CD4-positive, alpha-beta T cell (primary cell): ENCODE results near the gene IL18RAP. TPM values are rescaled to one million over a fixed set of nuclear protein-coding genes. Genes with fewer than 3 reads are reported as not detected.

Source experiments
- ATAC-seq: fragments of 200-7000 bp; cut with Tn5 transposase; one replicate; pipeline ENCODE4 v1.10.0; 2022; ENCODE audit warnings: mild to moderate bottlenecking; ENCODE audit not compliant: poor library complexity
- CTCF ChIA-PET: fragments of 350-600 bp; sonication (Branson Sonifier 250); formaldehyde crosslinking; loops from one replicate; lab custom pipeline; 2021; ENCODE audit warnings: antibody characterized with exemption, inconsistent platforms; lab: Charles Lee
- POLR2A ChIA-PET: fragments of 350-600 bp; sonication (Branson Sonifier 250); formaldehyde crosslinking; loops from one replicate; lab custom pipeline; 2021; ENCODE audit warnings: antibody characterized with exemption, inconsistent platforms; lab: Charles Lee
- DNase-seq, 14 experiments: peaks; one replicate each; pipeline ENCODE4 v3.0.0-alpha.2; 2013 to 2020; ENCODE audit warnings: mixed read lengths in 2 of 14
- H3K27ac ChIP-seq, 2 donors: one replicate each; pipeline versions ENCODE4 v1.5.1 to v1.7.0; 2013; ENCODE audit warnings: low read length in 2 of 2, low read depth in 1 of 2, mild to moderate bottlenecking in 1 of 2
- H3K27me3 ChIP-seq, 2 experiments: 1 replicate in 1 of 2; 2 replicates in 1 of 2; pipeline versions ENCODE4 v1.6.1 to v1.7.0; 2013; ENCODE audit warnings: low read length in 2 of 2, control low read depth in 1 of 2, mild to moderate bottlenecking in 1 of 2, moderate library complexity in 1 of 2; ENCODE audit not compliant: insufficient read depth in 2 of 2, control insufficient read depth in 1 of 2
- H3K36me3 ChIP-seq: one replicate; pipeline ENCODE4 v1.6.1; 2013; ENCODE audit warnings: low read length, control low read depth; ENCODE audit not compliant: insufficient read depth
- H3K4me1 ChIP-seq: one replicate; pipeline ENCODE4 v1.6.1; 2013; ENCODE audit warnings: low read length, control low read depth; ENCODE audit not compliant: insufficient read depth
- H3K4me3 ChIP-seq: one replicate; pipeline ENCODE4 v1.5.1; 2013; ENCODE audit warnings: mild to moderate bottlenecking, low read length, moderate library complexity
- H3K9me3 ChIP-seq, 2 experiments: 1 replicate in 1 of 2; 2 replicates in 1 of 2; pipeline versions ENCODE4 v1.6.1 to v1.7.0; 2013; ENCODE audit warnings: low read length in 2 of 2, mild to moderate bottlenecking in 2 of 2, control low read depth in 1 of 2, moderate library complexity in 1 of 2; ENCODE audit not compliant: control insufficient read depth in 1 of 2, insufficient read depth in 1 of 2
- H3K27ac Mint-ChIP-seq: one replicate; pipeline ENCODE4 v1.8.0; 2020; ENCODE audit warnings: mixed read lengths
- H3K27me3 Mint-ChIP-seq: one replicate; pipeline ENCODE4 v1.8.0; 2021; ENCODE audit warnings: mixed read lengths
- H3K36me3 Mint-ChIP-seq: one replicate; pipeline ENCODE4 v1.8.0; 2021; ENCODE audit warnings: low read depth, mixed read lengths
- H3K4me1 Mint-ChIP-seq: one replicate; pipeline ENCODE4 v1.8.0; 2021; ENCODE audit warnings: low read depth, mixed read lengths
- H3K4me3 Mint-ChIP-seq: one replicate; pipeline ENCODE4 v1.8.0; 2020; ENCODE audit warnings: mild to moderate bottlenecking, mixed read lengths
- H3K9me3 Mint-ChIP-seq: one replicate; pipeline ENCODE4 v1.8.0; 2020; ENCODE audit warnings: mixed read lengths
- intact Hi-C, 2 experiments: fragments of 100-400 bp; cut with DNase I in 1 of 2; cut with micrococcal nuclease in 1 of 2; formaldehyde crosslinking; loops; one replicate each; pipeline versions ENCODE4 v1.15.1 to v1.9.0; 2023 to 2025; cut with DNase I, micrococcal nuclease
- total RNA-seq, 174 experiments: library from RNA in 2 of 174; stranded (reverse) in 2 of 174; gene quantifications; one replicate each; pipeline ENCODE4 v1.2.3 and lab custom pipeline; 2021 to 2026
- TF ChIP-seq, protein P1 (sequence below): fragments of 200-600 bp; IDR thresholded peaks from one replicate; pipeline ENCODE4 v1.8.0; 2022; ENCODE audit warnings: antibody characterized with exemption, mild to moderate bottlenecking

The IL18RAP gene
- total RNA-seq, 2 experiments from 2014 or later = 2.3 to 2.6 TPM

- H3K27ac Mint-ChIP-seq = no peak overlapping the region
- intact Hi-C loops = loop anchor here in 1 of 2 experiments (5.0 kb wide), 1 partner anchor 56 kb away; no protein-coding TSS in a partner anchor
- peak overlapping the region; percentile 11 for H3K4me3 ChIP-seq
Observed at GRCh38 chr2:102423368-102423767, 408 bp downstream of the IL18RAP start.

DNA sequence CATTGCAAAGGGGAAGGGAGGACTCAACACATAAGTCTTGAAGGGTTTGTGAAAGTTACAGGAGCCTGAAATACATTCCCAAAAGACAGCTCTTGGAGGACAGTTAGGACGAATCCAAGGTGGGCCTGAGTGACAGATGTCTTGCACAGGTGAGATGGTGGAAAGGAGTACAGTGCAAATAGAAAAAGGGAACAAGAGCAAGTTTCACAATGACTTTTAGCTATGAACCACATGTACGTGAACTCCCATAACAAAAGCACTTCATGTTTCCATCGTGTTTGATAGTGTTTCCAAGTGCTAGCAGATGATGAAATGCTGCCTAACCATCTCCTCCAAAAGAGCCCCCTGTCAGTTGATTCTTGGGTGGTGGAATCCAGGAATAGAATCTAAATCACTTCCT is 1.8 kb downstream of the IL18RAP start:
- ChIA-PET POLR2A (no interaction called here), CTCF (no interaction called here)
- H3K27ac ChIP-seq = no peak overlapping the region
- no peaks in the 10 kb centered on the region for H3K9me3 ChIP-seq
- no peaks in the 10 kb centered on the region for H3K27me3 ChIP-seq
- H3K36me3 Mint-ChIP-seq = no peaks in the 10 kb centered on the region
- DNase-seq (no peak), ATAC-seq (no peak)
- H3K27me3 Mint-ChIP-seq = no peaks in the 10 kb centered on the region
- H3K27ac Mint-ChIP-seq = no peak overlapping the region
- peaks cover 21% of the 10 kb centered on the region for H3K4me1 ChIP-seq
- intact Hi-C loops = loop anchor here in 1 of 2 experiments (5.0 kb wide), 1 partner anchor 57 kb away; no protein-coding TSS in a partner anchor
- no peaks in the 10 kb centered on the region for H3K9me3 Mint-ChIP-seq
- no peak overlapping the region for H3K4me3 ChIP-seq
- peaks cover 51% of the 10 kb centered on the region for H3K4me1 Mint-ChIP-seq
- peak overlapping the region; percentile 5 for H3K4me3 Mint-ChIP-seq
- TF ChIP-seq, protein P1, sequence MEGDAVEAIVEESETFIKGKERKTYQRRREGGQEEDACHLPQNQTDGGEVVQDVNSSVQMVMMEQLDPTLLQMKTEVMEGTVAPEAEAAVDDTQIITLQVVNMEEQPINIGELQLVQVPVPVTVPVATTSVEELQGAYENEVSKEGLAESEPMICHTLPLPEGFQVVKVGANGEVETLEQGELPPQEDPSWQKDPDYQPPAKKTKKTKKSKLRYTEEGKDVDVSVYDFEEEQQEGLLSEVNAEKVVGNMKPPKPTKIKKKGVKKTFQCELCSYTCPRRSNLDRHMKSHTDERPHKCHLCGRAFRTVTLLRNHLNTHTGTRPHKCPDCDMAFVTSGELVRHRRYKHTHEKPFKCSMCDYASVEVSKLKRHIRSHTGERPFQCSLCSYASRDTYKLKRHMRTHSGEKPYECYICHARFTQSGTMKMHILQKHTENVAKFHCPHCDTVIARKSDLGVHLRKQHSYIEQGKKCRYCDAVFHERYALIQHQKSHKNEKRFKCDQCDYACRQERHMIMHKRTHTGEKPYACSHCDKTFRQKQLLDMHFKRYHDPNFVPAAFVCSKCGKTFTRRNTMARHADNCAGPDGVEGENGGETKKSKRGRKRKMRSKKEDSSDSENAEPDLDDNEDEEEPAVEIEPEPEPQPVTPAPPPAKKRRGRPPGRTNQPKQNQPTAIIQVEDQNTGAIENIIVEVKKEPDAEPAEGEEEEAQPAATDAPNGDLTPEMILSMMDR = no peak
- H3K36me3 ChIP-seq = no peaks in the 10 kb centered on the region

More at GRCh38 chr2:102423368-102423767, 408 bp downstream of the IL18RAP start:
- POLR2A ChIA-PET = no interaction called here
- peaks cover 29% of the 10 kb centered on the region for H3K4me1 ChIP-seq
- H3K27ac ChIP-seq = no peak overlapping the region
- H3K36me3 Mint-ChIP-seq = no peaks in the 10 kb centered on the region
- no peak for DNase-seq
- no peaks in the 10 kb centered on the region for H3K27me3 Mint-ChIP-seq
- TF ChIP-seq, protein P1 = no peak
- H3K4me3 Mint-ChIP-seq = no peak overlapping the region
- H3K9me3 ChIP-seq = no peaks in the 10 kb centered on the region
- ATAC-seq = no peak
- peaks cover 61% of the 10 kb centered on the region for H3K4me1 Mint-ChIP-seq
- no peaks in the 10 kb centered on the region for H3K9me3 Mint-ChIP-seq
- H3K36me3 ChIP-seq = no peaks in the 10 kb centered on the region
- CTCF ChIA-PET = no interaction called here
- H3K27me3 ChIP-seq = no peaks in the 10 kb centered on the region

GRCh38 chr2:102425441-102426132 is 2.6 kb downstream of the IL18RAP start:
- no peak overlapping the region for H3K27ac ChIP-seq
- no peaks in the 10 kb centered on the region for H3K9me3 ChIP-seq
- H3K4me1 ChIP-seq = peaks cover 18% of the 10 kb centered on the region
- ChIA-PET CTCF (no interaction called here), POLR2A (interaction anchor here (1.1 kb wide), 1 partner anchor 57 kb away, joined by 3 read pairs; no protein-coding TSS in a partner anchor)
- H3K4me3 Mint-ChIP-seq = no peak overlapping the region
- H3K27ac Mint-ChIP-seq = no peak overlapping the region
- peaks cover 51% of the 10 kb centered on the region for H3K4me1 Mint-ChIP-seq
- intact Hi-C loops = no loop called here
- no peaks in the 10 kb centered on the region for H3K36me3 Mint-ChIP-seq
- H3K27me3 ChIP-seq = no peaks in the 10 kb centered on the region
- no peak overlapping the region for H3K4me3 ChIP-seq
- H3K36me3 ChIP-seq = no peaks in the 10 kb centered on the region
- no peaks in the 10 kb centered on the region for H3K27me3 Mint-ChIP-seq
- H3K9me3 Mint-ChIP-seq = no peaks in the 10 kb centered on the region
- DNase-seq = no peak
- TF ChIP-seq, protein P1 = no peak
- ATAC-seq = no peak
